WTC11 (cell line): ENCODE measurements around the gene COL19A1. TPM values are rescaled to one million over a fixed set of nuclear protein-coding genes. Genes with fewer than 3 reads are reported as not detected.
A peak's percentile ranks its signal among the peaks of the same experiment; 100 is the strongest.

Experiments used
- ATAC-seq: fragments of 200-7000 bp; cut with Tn5 transposase; 2 replicates; pipeline ENCODE4 v1.10.0; 2021; ENCODE audit warnings: mild to moderate bottlenecking, moderate library complexity
- CTCF ChIA-PET: fragments of 300-600 bp; sonication (Branson Sonifier 250); formaldehyde crosslinking; loops from one replicate; lab custom pipeline; 2021; ENCODE audit warnings: antibody characterized with exemption; lab: Charles Lee
- POLR2A ChIA-PET: fragments of 350-600 bp; sonication (Branson Sonifier 250); formaldehyde crosslinking; loops from one replicate; lab custom pipeline; 2021; ENCODE audit warnings: antibody characterized with exemption; lab: Charles Lee
- DNase-seq: peaks from one replicate; pipeline ENCODE4 v3.0.0; 2021; ENCODE audit warnings: low spot score
- H3K27ac Mint-ChIP-seq: 2 replicates; pipeline ENCODE4 v1.8.0; 2021; ENCODE audit warnings: mixed read lengths
- H3K27me3 Mint-ChIP-seq: 2 replicates; pipeline ENCODE4 v1.8.0; 2021; ENCODE audit warnings: low read depth, mild to moderate bottlenecking, moderate library complexity, mixed read lengths
- H3K36me3 Mint-ChIP-seq: 2 replicates; pipeline ENCODE4 v1.8.0; 2021; ENCODE audit warnings: mixed read lengths
- H3K4me1 Mint-ChIP-seq: 2 replicates; pipeline ENCODE4 v1.8.0; 2022; ENCODE audit warnings: mixed read lengths
- H3K4me3 Mint-ChIP-seq: 2 replicates; pipeline ENCODE4 v1.8.0; 2021; ENCODE audit warnings: mild to moderate bottlenecking, moderate library complexity, mixed read lengths
- H3K9me3 Mint-ChIP-seq: 2 replicates; pipeline ENCODE4 v1.8.0; 2021; ENCODE audit warnings: mixed read lengths
- ATF1 ChIP-seq: sonication (generic); formaldehyde crosslinking; IDR thresholded peaks from 2 replicates; pipeline ENCODE4 v1.8.1; 2023; ENCODE audit warnings: mild to moderate bottlenecking, moderate library complexity, missing genetic modification reagents
- CREM ChIP-seq: sonication (generic); formaldehyde crosslinking; IDR thresholded peaks from 2 replicates; pipeline ENCODE4 v1.8.1; 2022; ENCODE audit warnings: mild to moderate bottlenecking, missing genetic modification reagents, moderate library complexity
- ESRRA ChIP-seq: sonication (generic); formaldehyde crosslinking; IDR thresholded peaks from 2 replicates; pipeline ENCODE4 v1.8.1; 2022; ENCODE audit warnings: mild to moderate bottlenecking, missing genetic modification reagents, borderline replicate concordance
- FOXP1 ChIP-seq: sonication (generic); formaldehyde crosslinking; IDR thresholded peaks from 2 replicates; pipeline ENCODE4 v1.8.0; 2022; ENCODE audit warnings: missing genetic modification reagents, mild to moderate bottlenecking, moderate library complexity, borderline replicate concordance
- HMGA2 ChIP-seq: fragments of 250-450 bp; sonication (Bioruptor Pico); IDR thresholded peaks from 2 replicates; pipeline ENCODE4 v1.4.0; 2021; ENCODE audit warnings: mild to moderate bottlenecking, moderate library complexity
- JUN ChIP-seq: sonication (generic); formaldehyde crosslinking; IDR thresholded peaks from 2 replicates; pipeline ENCODE4 v1.8.0; 2023; ENCODE audit warnings: mild to moderate bottlenecking, missing genetic modification reagents
- KAT7 ChIP-seq: sonication (generic); formaldehyde crosslinking; IDR thresholded peaks from 2 replicates; pipeline ENCODE4 v1.8.1; 2023; ENCODE audit warnings: missing genetic modification reagents, mild to moderate bottlenecking, borderline replicate concordance
- NR1H2 ChIP-seq: sonication (generic); formaldehyde crosslinking; IDR thresholded peaks from 2 replicates; pipeline ENCODE4 v1.9.0; 2021; ENCODE audit warnings: mild to moderate bottlenecking, moderate library complexity, missing genetic modification reagents
- RELA ChIP-seq: sonication (generic); formaldehyde crosslinking; IDR thresholded peaks from 2 replicates; pipeline ENCODE4 v1.8.1; 2022; ENCODE audit warnings: missing genetic modification reagents, mild to moderate bottlenecking, borderline replicate concordance
- SOX15 ChIP-seq: fragments of 250-450 bp; sonication (Bioruptor Pico); IDR thresholded peaks from 2 replicates; pipeline ENCODE4 v1.9.0; 2021; ENCODE audit warnings: mild to moderate bottlenecking
- SP1 ChIP-seq: sonication (generic); formaldehyde crosslinking; conservative IDR thresholded peaks from 2 replicates; pipeline ENCODE4 v1.8.1; 2022; ENCODE audit warnings: missing genetic modification reagents
- ZNF219 ChIP-seq: sonication (generic); formaldehyde crosslinking; IDR thresholded peaks from 2 replicates; pipeline ENCODE4 v1.8.0; 2023; ENCODE audit warnings: missing genetic modification reagents, mild to moderate bottlenecking, borderline replicate concordance
- ZNF416 ChIP-seq: fragments of 250-450 bp; sonication (Bioruptor Pico); IDR thresholded peaks from 2 replicates; pipeline ENCODE4 v1.9.0; 2021; ENCODE audit warnings: mild to moderate bottlenecking, inconsistent platforms
- total RNA-seq: library from RNA; stranded (reverse); gene quantifications from 3 replicates; pipeline ENCODE4 v1.2.3, GENCODE V29; 2021
- TF ChIP-seq, protein P1 (sequence below): sonication (generic); formaldehyde crosslinking; IDR thresholded peaks from 2 replicates; pipeline ENCODE4 v1.8.0; 2023; ENCODE audit warnings: missing genetic modification reagents
- TF ChIP-seq, protein P2 (sequence below): sonication (generic); formaldehyde crosslinking; IDR thresholded peaks from 2 replicates; pipeline ENCODE4 v1.8.1; 2023; ENCODE audit warnings: mild to moderate bottlenecking, missing genetic modification reagents, moderate library complexity
- TF ChIP-seq, protein P3 (sequence below): fragments of 250-450 bp; sonication (Bioruptor Pico); conservative IDR thresholded peaks from 2 replicates; pipeline ENCODE4 v1.9.0; 2021; ENCODE audit warnings: mild to moderate bottlenecking
- TF ChIP-seq, protein P4 (sequence below): sonication (generic); formaldehyde crosslinking; IDR thresholded peaks from 2 replicates; pipeline ENCODE4 v1.8.0; 2022; ENCODE audit warnings: missing genetic modification reagents
- TF ChIP-seq, protein P5 (sequence below): sonication (generic); formaldehyde crosslinking; IDR thresholded peaks from 2 replicates; pipeline ENCODE4 v1.8.1; 2022; ENCODE audit warnings: low read depth, missing genetic modification reagents, borderline replicate concordance
- TF ChIP-seq, protein P6 (sequence below): sonication (generic); formaldehyde crosslinking; IDR thresholded peaks from 2 replicates; pipeline ENCODE4 v1.8.1; 2022; ENCODE audit warnings: missing genetic modification reagents, borderline replicate concordance

Gene COL19A1
- total RNA-seq, 1 experiment from 2014 or later = not detected

DNA sequence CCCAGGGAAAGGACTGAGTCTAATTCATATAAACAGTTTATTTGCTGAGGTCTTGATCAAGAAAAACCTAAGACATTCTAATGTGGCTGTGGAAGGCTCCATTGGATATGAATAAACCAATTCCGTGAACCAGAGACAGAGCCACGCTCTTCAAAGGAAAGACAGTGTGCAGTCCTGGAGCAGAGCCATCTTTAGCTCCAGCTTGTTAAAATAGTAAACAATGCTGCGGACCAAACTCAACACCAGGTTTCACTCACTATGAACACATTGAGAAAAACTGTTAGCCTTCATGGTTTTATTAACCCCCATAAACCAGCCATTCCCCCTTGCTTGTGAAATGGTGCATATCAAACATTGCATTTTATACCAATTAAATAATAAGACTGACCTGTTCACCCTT lies 374.7 kb downstream of the COL19A1 start:
- TF ChIP-seq ZNF219 (CRISPR knock-in tag) = no peak
- TF ChIP-seq, protein P1, sequence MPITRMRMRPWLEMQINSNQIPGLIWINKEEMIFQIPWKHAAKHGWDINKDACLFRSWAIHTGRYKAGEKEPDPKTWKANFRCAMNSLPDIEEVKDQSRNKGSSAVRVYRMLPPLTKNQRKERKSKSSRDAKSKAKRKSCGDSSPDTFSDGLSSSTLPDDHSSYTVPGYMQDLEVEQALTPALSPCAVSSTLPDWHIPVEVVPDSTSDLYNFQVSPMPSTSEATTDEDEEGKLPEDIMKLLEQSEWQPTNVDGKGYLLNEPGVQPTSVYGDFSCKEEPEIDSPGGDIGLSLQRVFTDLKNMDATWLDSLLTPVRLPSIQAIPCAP (CRISPR knock-in tag) = no peak
- TF ChIP-seq HMGA2 = no peak
- no peak for TF ChIP-seq ATF1 (CRISPR knock-in tag)
- TF ChIP-seq KAT7 (CRISPR knock-in tag) = no peak
- no peak for TF ChIP-seq ZNF416 (CRISPR knock-in tag)
- TF ChIP-seq, protein P2, sequence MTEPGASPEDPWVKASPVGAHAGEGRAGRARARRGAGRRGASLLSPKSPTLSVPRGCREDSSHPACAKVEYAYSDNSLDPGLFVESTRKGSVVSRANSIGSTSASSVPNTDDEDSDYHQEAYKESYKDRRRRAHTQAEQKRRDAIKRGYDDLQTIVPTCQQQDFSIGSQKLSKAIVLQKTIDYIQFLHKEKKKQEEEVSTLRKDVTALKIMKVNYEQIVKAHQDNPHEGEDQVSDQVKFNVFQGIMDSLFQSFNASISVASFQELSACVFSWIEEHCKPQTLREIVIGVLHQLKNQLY (CRISPR knock-in tag) = no peak
- TF ChIP-seq, protein P3, sequence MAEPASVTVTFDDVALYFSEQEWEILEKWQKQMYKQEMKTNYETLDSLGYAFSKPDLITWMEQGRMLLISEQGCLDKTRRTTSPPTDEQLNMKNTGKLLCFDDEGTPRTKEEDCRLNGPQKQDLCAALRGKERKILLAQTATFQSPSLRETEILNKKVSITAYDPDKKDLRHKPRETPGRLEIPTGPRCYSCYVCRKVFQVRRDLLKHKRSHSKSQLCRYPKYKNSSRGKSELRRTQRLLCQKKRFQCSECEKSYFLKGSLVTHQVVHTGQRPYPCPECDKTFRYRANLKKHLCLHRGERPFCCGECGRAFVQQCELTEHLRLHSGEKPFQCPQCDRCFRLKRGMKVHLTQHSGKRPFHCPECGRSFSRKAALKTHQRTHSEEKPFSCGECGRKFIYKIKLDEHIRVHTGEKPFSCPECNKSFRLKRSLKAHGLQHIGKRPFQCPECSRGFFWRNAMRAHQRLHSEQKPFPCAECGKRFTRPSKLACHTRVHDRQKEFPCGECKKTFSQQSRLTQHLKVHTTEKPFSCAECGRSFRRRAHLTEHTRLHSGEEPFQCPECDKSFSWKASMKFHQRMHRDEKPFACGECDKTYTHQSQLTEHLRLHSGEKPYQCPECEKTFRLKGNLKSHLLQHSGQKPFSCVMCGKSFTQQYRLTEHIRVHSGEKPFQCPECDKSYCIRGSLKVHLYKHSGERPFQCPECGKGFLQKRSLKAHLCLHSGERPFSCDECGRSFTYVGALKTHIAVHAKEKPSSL (CRISPR knock-in tag) = no peak
- TF ChIP-seq, all 79 proteins: peak for 0
- H3K27ac Mint-ChIP-seq = no peak overlapping the region
- DNase-seq (no peak), ATAC-seq (no peak)
- ChIA-PET POLR2A (no interaction called here), CTCF (no interaction called here)
- H3K27me3 Mint-ChIP-seq = no peaks in the 10 kb centered on the region
- no peaks in the 10 kb centered on the region for H3K36me3 Mint-ChIP-seq
- peaks cover 14% of the 10 kb centered on the region for H3K4me1 Mint-ChIP-seq
- H3K4me3 Mint-ChIP-seq = no peak overlapping the region
- peaks cover 5% of the 10 kb centered on the region; the same call in 1 of the 2 replicates for H3K9me3 Mint-ChIP-seq

DNA sequence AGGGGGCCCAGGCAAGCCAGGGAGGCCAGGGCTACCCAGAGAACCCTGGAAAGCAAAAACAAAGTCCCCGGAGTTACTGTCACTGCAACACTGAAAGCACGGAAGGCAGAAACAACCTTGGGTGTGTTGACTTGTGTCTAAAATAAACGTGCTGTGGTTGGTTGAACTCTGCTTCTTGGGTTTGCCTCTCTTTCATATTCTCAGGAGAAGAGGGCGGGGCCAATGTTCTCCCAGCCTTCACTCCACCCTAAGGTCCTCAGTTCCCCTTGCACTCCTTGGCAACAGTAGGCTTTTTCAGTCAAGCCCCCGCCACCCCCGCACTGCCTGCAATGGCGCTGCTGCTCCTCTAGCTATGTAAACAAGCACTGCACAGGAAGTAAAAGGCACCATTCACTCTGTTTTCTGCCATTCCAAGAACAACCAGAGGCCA lies 375.6 kb downstream of the COL19A1 start:
- no peak for DNase-seq
- CTCF ChIA-PET = interaction anchor here (1.1 kb wide), 1 partner anchor 127 kb away, joined by 3 read pairs; no protein-coding TSS in a partner anchor
- Mint-ChIP-seq H3K27me3 (no peaks in the 10 kb centered on the region), H3K4me1 (peaks cover 14% of the 10 kb centered on the region), H3K4me3 (no peak overlapping the region), H3K36me3 (no peaks in the 10 kb centered on the region), H3K27ac (peak overlapping the region; percentile 68), H3K9me3 (peaks cover 5% of the 10 kb centered on the region; the same call in 1 of the 2 replicates)
- POLR2A ChIA-PET = no interaction called here
- TF ChIP-seq SP1 (no peak), ESRRA (CRISPR knock-in tag) (no peak)
- peak; percentile 71 for ATAC-seq

DNA sequence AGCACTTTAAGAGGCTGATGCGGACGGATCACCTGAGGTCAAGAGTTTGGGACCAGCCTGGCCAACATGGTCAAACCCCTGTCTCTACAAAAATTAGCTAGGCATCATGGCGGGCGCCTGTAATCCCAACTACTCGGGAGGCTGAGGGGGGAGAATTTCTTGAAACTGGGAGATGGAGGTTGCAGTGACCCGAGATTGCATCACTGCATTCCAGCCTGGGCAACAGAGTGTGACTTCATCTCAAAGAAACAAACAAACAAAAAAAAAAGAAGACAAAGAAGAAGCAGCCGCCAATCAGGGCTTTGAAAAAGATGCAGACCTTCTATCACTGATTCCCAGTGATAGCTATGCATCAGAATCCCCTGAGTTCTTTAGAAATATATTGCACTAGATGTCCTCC lies 379.8 kb downstream of the COL19A1 start:
- ChIA-PET POLR2A (no interaction called here), CTCF (no interaction called here)
- no peaks in the 10 kb centered on the region for H3K9me3 Mint-ChIP-seq
- H3K4me3 Mint-ChIP-seq = no peak overlapping the region
- no peak overlapping the region for H3K27ac Mint-ChIP-seq
- no peak for DNase-seq
- no peaks in the 10 kb centered on the region for H3K36me3 Mint-ChIP-seq
- peaks cover 14% of the 10 kb centered on the region for H3K4me1 Mint-ChIP-seq
- no peaks in the 10 kb centered on the region for H3K27me3 Mint-ChIP-seq
- no peak for ATAC-seq
- TF ChIP-seq, protein P4, sequence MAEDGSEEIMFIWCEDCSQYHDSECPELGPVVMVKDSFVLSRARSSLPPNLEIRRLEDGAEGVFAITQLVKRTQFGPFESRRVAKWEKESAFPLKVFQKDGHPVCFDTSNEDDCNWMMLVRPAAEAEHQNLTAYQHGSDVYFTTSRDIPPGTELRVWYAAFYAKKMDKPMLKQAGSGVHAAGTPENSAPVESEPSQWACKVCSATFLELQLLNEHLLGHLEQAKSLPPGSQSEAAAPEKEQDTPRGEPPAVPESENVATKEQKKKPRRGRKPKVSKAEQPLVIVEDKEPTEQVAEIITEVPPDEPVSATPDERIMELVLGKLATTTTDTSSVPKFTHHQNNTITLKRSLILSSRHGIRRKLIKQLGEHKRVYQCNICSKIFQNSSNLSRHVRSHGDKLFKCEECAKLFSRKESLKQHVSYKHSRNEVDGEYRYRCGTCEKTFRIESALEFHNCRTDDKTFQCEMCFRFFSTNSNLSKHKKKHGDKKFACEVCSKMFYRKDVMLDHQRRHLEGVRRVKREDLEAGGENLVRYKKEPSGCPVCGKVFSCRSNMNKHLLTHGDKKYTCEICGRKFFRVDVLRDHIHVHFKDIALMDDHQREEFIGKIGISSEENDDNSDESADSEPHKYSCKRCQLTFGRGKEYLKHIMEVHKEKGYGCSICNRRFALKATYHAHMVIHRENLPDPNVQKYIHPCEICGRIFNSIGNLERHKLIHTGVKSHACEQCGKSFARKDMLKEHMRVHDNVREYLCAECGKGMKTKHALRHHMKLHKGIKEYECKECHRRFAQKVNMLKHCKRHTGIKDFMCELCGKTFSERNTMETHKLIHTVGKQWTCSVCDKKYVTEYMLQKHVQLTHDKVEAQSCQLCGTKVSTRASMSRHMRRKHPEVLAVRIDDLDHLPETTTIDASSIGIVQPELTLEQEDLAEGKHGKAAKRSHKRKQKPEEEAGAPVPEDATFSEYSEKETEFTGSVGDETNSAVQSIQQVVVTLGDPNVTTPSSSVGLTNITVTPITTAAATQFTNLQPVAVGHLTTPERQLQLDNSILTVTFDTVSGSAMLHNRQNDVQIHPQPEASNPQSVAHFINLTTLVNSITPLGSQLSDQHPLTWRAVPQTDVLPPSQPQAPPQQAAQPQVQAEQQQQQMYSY (CRISPR knock-in tag) = no peak
- TF ChIP-seq NR1H2 (CRISPR knock-in tag) = no peak
- TF ChIP-seq, protein P5, sequence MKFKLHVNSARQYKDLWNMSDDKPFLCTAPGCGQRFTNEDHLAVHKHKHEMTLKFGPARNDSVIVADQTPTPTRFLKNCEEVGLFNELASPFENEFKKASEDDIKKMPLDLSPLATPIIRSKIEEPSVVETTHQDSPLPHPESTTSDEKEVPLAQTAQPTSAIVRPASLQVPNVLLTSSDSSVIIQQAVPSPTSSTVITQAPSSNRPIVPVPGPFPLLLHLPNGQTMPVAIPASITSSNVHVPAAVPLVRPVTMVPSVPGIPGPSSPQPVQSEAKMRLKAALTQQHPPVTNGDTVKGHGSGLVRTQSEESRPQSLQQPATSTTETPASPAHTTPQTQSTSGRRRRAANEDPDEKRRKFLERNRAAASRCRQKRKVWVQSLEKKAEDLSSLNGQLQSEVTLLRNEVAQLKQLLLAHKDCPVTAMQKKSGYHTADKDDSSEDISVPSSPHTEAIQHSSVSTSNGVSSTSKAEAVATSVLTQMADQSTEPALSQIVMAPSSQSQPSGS = no peak
- TF ChIP-seq JUN (CRISPR knock-in tag) = no peak
- no peak for TF ChIP-seq ZNF219 (CRISPR knock-in tag)
- TF ChIP-seq, protein P3 (CRISPR knock-in tag) = no peak
- no peak for TF ChIP-seq CREM
- TF ChIP-seq, protein P6, sequence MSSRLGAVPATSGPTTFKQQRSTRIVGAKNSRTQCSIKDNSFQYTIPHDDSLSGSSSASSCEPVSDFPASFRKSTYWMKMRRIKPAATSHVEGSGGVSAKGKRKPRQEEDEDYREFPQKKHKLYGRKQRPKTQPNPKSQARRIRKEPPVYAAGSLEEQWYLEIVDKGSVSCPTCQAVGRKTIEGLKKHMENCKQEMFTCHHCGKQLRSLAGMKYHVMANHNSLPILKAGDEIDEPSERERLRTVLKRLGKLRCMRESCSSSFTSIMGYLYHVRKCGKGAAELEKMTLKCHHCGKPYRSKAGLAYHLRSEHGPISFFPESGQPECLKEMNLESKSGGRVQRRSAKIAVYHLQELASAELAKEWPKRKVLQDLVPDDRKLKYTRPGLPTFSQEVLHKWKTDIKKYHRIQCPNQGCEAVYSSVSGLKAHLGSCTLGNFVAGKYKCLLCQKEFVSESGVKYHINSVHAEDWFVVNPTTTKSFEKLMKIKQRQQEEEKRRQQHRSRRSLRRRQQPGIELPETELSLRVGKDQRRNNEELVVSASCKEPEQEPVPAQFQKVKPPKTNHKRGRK = no peak
- TF ChIP-seq RELA (CRISPR knock-in tag) = no peak
- no peak for TF ChIP-seq SOX15 (CRISPR knock-in tag)
- TF ChIP-seq ESRRA (CRISPR knock-in tag) = no peak
- TF ChIP-seq FOXP1 (CRISPR knock-in tag) = no peak
